ENCODE data around the gene FAM168A. TPM values are rescaled to one million over a fixed set of nuclear protein-coding genes. Genes with fewer than 3 reads are reported as not detected.
A peak's percentile ranks its signal among the peaks of the same experiment; 100 is the strongest.

The FAM168A gene
- total RNA-seq, 2 experiments from 2014 or later: 12.7 to 17.5 TPM

- CTCF ChIA-PET: interaction anchor here (0.6 to 2.5 kb wide), 5 partner anchors 9 to 825 kb away, joined by 3 to 10 read pairs (median 3); no protein-coding TSS in a partner anchor
- intact Hi-C loops (cut with DNase I, micrococcal nuclease): no loop called here
- H3K4me3 Mint-ChIP-seq: no peak overlapping the region
Observed at GRCh38 chr11:73412308-73412707, 185.6 kb downstream of the FAM168A start.

DNA sequence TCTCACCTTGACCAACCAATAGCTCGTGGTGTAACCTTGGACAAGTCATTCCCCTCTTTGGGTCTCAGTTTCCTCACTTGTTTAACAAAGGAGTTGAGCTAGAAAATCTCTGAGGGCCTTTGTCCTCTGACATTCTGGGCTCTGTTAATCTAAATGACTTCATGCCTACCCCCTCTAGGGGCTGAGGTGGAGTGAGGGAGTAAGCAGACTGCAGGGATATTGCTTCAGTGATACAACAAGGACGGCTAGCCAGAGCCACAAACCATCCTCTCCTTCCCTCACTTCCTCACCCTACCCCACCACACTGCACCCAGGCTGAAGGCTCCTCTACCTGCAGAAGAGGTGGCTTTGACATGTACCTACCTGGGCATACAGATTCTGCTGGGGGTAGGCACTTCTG is 186.9 kb downstream of the FAM168A start:
- ATAC-seq (no peak), DNase-seq (no peak)
- POLR2A ChIA-PET: no interaction called here
- H3K36me3 Mint-ChIP-seq (ENCODE audit: low read depth): peaks cover 4% of the 10 kb centered on the region
- no peaks in the 10 kb centered on the region for H3K9me3 Mint-ChIP-seq (ENCODE audit: low read depth)
- intact Hi-C loops (cut with DNase I, micrococcal nuclease): no loop called here
- H3K4me1 Mint-ChIP-seq: peaks cover 4% of the 10 kb centered on the region
- CTCF ChIA-PET: interaction anchor here (0.9 to 1.4 kb wide), 7 partner anchors 9 to 251 kb away, joined by 3 to 6 read pairs (median 4); no protein-coding TSS in a partner anchor
- no peaks in the 10 kb centered on the region for H3K27me3 Mint-ChIP-seq
- H3K4me3 Mint-ChIP-seq: no peak overlapping the region
- H3K27ac Mint-ChIP-seq: no peak overlapping the region

More at GRCh38 chr11:73412308-73412707, 185.6 kb downstream of the FAM168A start:
- DNase-seq (no peak), ATAC-seq (no peak)
- peaks cover 4% of the 10 kb centered on the region for H3K36me3 Mint-ChIP-seq (ENCODE audit: low read depth)
- H3K27me3 Mint-ChIP-seq: no peaks in the 10 kb centered on the region
- peaks cover 4% of the 10 kb centered on the region for H3K4me1 Mint-ChIP-seq
- no peaks in the 10 kb centered on the region for H3K9me3 Mint-ChIP-seq (ENCODE audit: low read depth)
- no peak overlapping the region for H3K27ac Mint-ChIP-seq
- POLR2A ChIA-PET: no interaction called here

DNA sequence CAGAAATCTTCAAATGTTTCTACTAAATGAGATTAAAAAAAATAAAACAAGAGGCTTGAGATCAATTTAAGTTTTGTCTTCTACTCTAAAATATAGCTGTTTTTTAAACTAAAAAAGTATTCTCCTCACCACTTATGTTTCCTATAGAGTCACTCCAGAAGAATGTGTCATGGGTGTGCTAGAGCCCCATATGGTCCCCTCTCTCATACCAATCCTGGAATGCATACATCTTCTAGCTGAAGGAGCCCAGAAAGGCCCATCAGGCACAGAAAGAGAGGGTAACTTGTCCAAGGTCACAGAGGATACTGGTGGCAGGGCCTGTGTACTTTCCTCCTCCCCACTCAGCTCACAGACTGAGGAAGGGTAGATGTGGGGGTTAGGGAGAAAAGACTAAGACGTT is 187.3 kb downstream of the FAM168A start:
- H3K27ac Mint-ChIP-seq: no peak overlapping the region
- no peaks in the 10 kb centered on the region for H3K27me3 Mint-ChIP-seq
- ChIA-PET POLR2A (no interaction called here), CTCF (interaction anchor here (0.7 to 1.4 kb wide), 8 partner anchors 9 to 252 kb away, joined by 3 to 6 read pairs (median 4); no protein-coding TSS in a partner anchor)
- intact Hi-C loops (cut with DNase I, micrococcal nuclease): no loop called here
- peaks cover 4% of the 10 kb centered on the region for H3K4me1 Mint-ChIP-seq
- no peaks in the 10 kb centered on the region for H3K9me3 Mint-ChIP-seq (ENCODE audit: low read depth)
- peaks cover 4% of the 10 kb centered on the region for H3K36me3 Mint-ChIP-seq (ENCODE audit: low read depth)
- no peak overlapping the region for H3K4me3 Mint-ChIP-seq
- DNase-seq: no peak
- no peak for ATAC-seq

DNA sequence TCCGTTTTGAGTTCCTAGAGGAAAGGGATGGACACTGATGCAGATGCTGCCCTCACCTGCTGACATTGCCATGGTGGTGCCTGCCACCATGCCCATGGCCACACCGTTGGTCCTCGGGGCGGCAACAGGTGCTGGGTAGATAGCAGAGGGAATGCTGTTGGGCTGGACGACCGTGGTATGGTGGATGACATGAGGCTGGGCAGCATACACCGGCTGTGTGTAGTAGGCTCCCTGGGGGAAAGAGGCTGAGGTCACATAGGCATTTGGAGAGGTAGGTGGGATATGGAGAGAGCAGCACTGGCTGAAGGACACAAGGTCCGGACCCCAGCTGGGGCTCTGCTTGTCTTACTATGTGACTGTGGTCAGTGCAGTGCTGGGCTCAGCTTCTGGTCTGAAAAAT is 188.5 kb downstream of the FAM168A start:
- Mint-ChIP-seq H3K27me3 (no peaks in the 10 kb centered on the region), H3K4me1 (no peaks in the 10 kb centered on the region), H3K27ac (no peak overlapping the region), H3K4me3 (no peak overlapping the region), H3K9me3 (ENCODE audit: low read depth) (no peaks in the 10 kb centered on the region), H3K36me3 (ENCODE audit: low read depth) (peaks cover 4% of the 10 kb centered on the region)
- ATAC-seq: no peak
- CTCF ChIA-PET: interaction anchor here (1.1 to 1.2 kb wide), 2 partner anchors 14 to 211 kb away, joined by 3 read pairs; no protein-coding TSS in a partner anchor
- POLR2A ChIA-PET: no interaction called here
- DNase-seq: no peak
- intact Hi-C loops (cut with DNase I, micrococcal nuclease): loop anchor here in 1 of 2 experiments (10.0 kb wide), 1 partner anchor 255 kb away; no protein-coding TSS in a partner anchor

GRCh38 chr11:73406619-73407018 is 191.3 kb downstream of the FAM168A start:
- ChIA-PET POLR2A (no interaction called here), CTCF (interaction anchor here (0.6 to 1.9 kb wide), 7 partner anchors 10 to 253 kb away, joined by 3 to 8 read pairs (median 3); no protein-coding TSS in a partner anchor)
- Mint-ChIP-seq H3K4me1 (no peaks in the 10 kb centered on the region), H3K4me3 (no peak overlapping the region), H3K9me3 (ENCODE audit: low read depth) (no peaks in the 10 kb centered on the region), H3K36me3 (ENCODE audit: low read depth) (peaks cover 4% of the 10 kb centered on the region), H3K27me3 (no peaks in the 10 kb centered on the region), H3K27ac (no peak overlapping the region)
- DNase-seq (no peak), ATAC-seq (no peak)
- intact Hi-C loops (cut with DNase I, micrococcal nuclease): loop anchor here in 1 of 2 experiments (10.0 kb wide), 1 partner anchor 258 kb away; no protein-coding TSS in a partner anchor

- intact Hi-C loops (cut with DNase I, micrococcal nuclease): loop anchor here in 1 of 2 experiments (10.0 kb wide), 1 partner anchor 259 kb away; no protein-coding TSS in a partner anchor
- CTCF ChIA-PET: interaction anchor here (0.5 to 1.9 kb wide), 6 partner anchors 8 to 254 kb away, joined by 3 to 8 read pairs (median 4); no protein-coding TSS in a partner anchor
Observed at GRCh38 chr11:73406131-73406530, 191.8 kb downstream of the FAM168A start.

DNA sequence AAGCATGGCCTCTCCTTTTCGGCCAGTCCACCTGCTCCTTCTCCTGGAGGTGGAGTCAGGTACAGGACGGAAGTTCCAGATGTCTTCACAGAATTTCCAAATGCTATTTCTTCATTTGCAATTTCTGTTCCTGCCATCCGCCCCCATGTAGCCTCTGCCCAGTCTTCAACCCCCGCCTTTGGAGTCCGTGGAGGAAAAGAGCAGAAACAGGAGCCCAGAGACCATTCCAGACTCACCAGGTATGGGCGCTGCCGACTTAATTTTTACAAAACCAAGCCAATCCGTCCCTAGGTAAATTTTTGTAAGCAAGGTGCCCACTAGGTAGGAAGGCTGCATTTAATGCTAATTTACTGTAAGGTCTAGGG is 192.8 kb downstream of the FAM168A start:
- Mint-ChIP-seq H3K4me1 (no peaks in the 10 kb centered on the region), H3K4me3 (no peak overlapping the region), H3K36me3 (ENCODE audit: low read depth) (peaks cover 4% of the 10 kb centered on the region), H3K9me3 (ENCODE audit: low read depth) (no peaks in the 10 kb centered on the region), H3K27me3 (no peaks in the 10 kb centered on the region), H3K27ac (no peak overlapping the region)
- ATAC-seq (no peak), DNase-seq (no peak)
- CTCF ChIA-PET: interaction anchor here (2.6 kb wide), 1 partner anchor 12 kb away, joined by 8 read pairs; no protein-coding TSS in a partner anchor
- intact Hi-C loops (cut with DNase I, micrococcal nuclease): loop anchor here in 1 of 2 experiments (10.0 kb wide), 1 partner anchor 260 kb away; no protein-coding TSS in a partner anchor
- POLR2A ChIA-PET: no interaction called here

More at GRCh38 chr11:73406131-73406530, 191.8 kb downstream of the FAM168A start:
- Mint-ChIP-seq H3K4me3 (no peak overlapping the region), H3K27ac (no peak overlapping the region), H3K27me3 (no peaks in the 10 kb centered on the region), H3K9me3 (ENCODE audit: low read depth) (no peaks in the 10 kb centered on the region), H3K36me3 (ENCODE audit: low read depth) (peaks cover 4% of the 10 kb centered on the region), H3K4me1 (no peaks in the 10 kb centered on the region)
- ATAC-seq: no peak
- POLR2A ChIA-PET: no interaction called here
- no peak for DNase-seq

GRCh38 chr11:73404506-73405145 is 193.3 kb downstream of the FAM168A start:
- Mint-ChIP-seq H3K36me3 (ENCODE audit: low read depth) (peaks cover 4% of the 10 kb centered on the region), H3K9me3 (ENCODE audit: low read depth) (no peaks in the 10 kb centered on the region), H3K4me1 (no peaks in the 10 kb centered on the region), H3K4me3 (no peak overlapping the region), H3K27me3 (no peaks in the 10 kb centered on the region), H3K27ac (no peak overlapping the region)
- ATAC-seq: no peak
- ChIA-PET POLR2A (no interaction called here), CTCF (interaction anchor here (1.0 to 2.6 kb wide), 2 partner anchors 11 to 19 kb away, joined by 3 to 8 read pairs; no protein-coding TSS in a partner anchor)
- intact Hi-C loops (cut with DNase I, micrococcal nuclease): loop anchor here (5.0 to 10.0 kb wide), 2 partner anchors 208 to 260 kb away; no protein-coding TSS in a partner anchor
- no peak for DNase-seq

GRCh38 chr11:73404048-73404447 is 193.9 kb downstream of the FAM168A start:
- ChIA-PET CTCF (interaction anchor here (1.0 to 2.6 kb wide), 2 partner anchors 11 to 19 kb away, joined by 3 to 8 read pairs; no protein-coding TSS in a partner anchor), POLR2A (no interaction called here)
- peaks cover 3% of the 10 kb centered on the region for H3K4me1 Mint-ChIP-seq
- peaks cover 4% of the 10 kb centered on the region for H3K36me3 Mint-ChIP-seq (ENCODE audit: low read depth)
- DNase-seq: peak; percentile 7
- no peak overlapping the region for H3K27ac Mint-ChIP-seq
- no peaks in the 10 kb centered on the region for H3K9me3 Mint-ChIP-seq (ENCODE audit: low read depth)
- intact Hi-C loops (cut with DNase I, micrococcal nuclease): loop anchor here (5.0 to 10.0 kb wide), 2 partner anchors 208 to 261 kb away; no protein-coding TSS in a partner anchor
- no peaks in the 10 kb centered on the region for H3K27me3 Mint-ChIP-seq
- no peak overlapping the region for H3K4me3 Mint-ChIP-seq
- ATAC-seq: no peak

DNA sequence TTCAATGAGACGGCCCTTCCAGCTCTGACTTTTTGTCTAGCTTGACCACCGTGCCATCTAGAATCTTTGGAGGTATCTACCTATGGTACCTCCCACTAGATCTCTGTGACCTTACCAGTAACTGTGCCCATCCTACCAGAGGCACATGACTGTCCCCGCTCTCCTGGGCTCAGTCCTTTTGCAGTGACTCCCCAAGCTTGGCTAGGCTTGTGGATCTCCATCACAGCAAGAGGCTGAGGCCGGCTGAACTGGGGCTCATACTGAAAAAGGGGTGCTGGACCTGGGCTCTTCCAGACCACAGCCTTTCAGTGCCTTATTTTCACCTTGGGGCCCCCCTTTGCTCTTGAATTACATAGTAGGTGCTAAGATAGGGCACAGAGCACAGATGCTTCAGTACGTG is 194.4 kb downstream of the FAM168A start:
- no peak for ATAC-seq
- ChIA-PET CTCF (interaction anchor here (0.8 to 2.6 kb wide), 4 partner anchors 9 to 258 kb away, joined by 4 to 8 read pairs (median 6); no protein-coding TSS in a partner anchor), POLR2A (no interaction called here)
- no peaks in the 10 kb centered on the region for H3K27me3 Mint-ChIP-seq
- DNase-seq: no peak
- no peak overlapping the region for H3K4me3 Mint-ChIP-seq
- H3K27ac Mint-ChIP-seq: no peak overlapping the region
- intact Hi-C loops (cut with DNase I, micrococcal nuclease): loop anchor here (5.0 to 10.0 kb wide), 2 partner anchors 209 to 261 kb away; no protein-coding TSS in a partner anchor
- H3K4me1 Mint-ChIP-seq: peaks cover 3% of the 10 kb centered on the region
- no peaks in the 10 kb centered on the region for H3K36me3 Mint-ChIP-seq (ENCODE audit: low read depth)
- H3K9me3 Mint-ChIP-seq (ENCODE audit: low read depth): no peaks in the 10 kb centered on the region

GRCh38 chr11:73402834-73403185 is 195.1 kb downstream of the FAM168A start:
- ATAC-seq: peak; percentile 65
- Mint-ChIP-seq H3K27ac (no peak overlapping the region), H3K4me3 (no peak overlapping the region), H3K27me3 (no peaks in the 10 kb centered on the region), H3K36me3 (ENCODE audit: low read depth) (no peaks in the 10 kb centered on the region), H3K4me1 (peaks cover 3% of the 10 kb centered on the region), H3K9me3 (ENCODE audit: low read depth) (no peaks in the 10 kb centered on the region)
- POLR2A ChIA-PET: interaction anchor here (0.6 kb wide), 1 partner anchor 655 kb away, joined by 4 read pairs; no protein-coding TSS in a partner anchor
- intact Hi-C loops (cut with DNase I, micrococcal nuclease): loop anchor here (1.0 to 10.0 kb wide), 3 partner anchors 209 to 262 kb away; no protein-coding TSS in a partner anchor
- CTCF ChIA-PET: interaction anchor here (0.8 to 2.6 kb wide), 6 partner anchors 9 to 259 kb away, joined by 3 to 8 read pairs (median 4); no protein-coding TSS in a partner anchor
- peak; percentile 45 for DNase-seq
